Measurements from ENCODE around the gene ST6GALNAC3. TPM values are rescaled to one million over a fixed set of nuclear protein-coding genes. Genes with fewer than 3 reads are reported as not detected.

Gene ST6GALNAC3
- total RNA-seq, 1 donor from 2014 or later, result 11.0 TPM

GRCh38 chr1:76224752-76225151, 150.2 kb downstream of the ST6GALNAC3 start:
- H3K4me3 Mint-ChIP-seq (ENCODE audit: low read depth), result no peak overlapping the region
- peaks cover 4% of the 10 kb centered on the region for H3K4me1 Mint-ChIP-seq (ENCODE audit: low read depth)
- no peak for DNase-seq (ENCODE audit: low spot score, unreplicated experiment)
- H3K36me3 Mint-ChIP-seq (ENCODE audit: insufficient read depth), result no peaks in the 10 kb centered on the region
- no peak overlapping the region for H3K27ac Mint-ChIP-seq
- no peaks in the 10 kb centered on the region for H3K27me3 Mint-ChIP-seq
- H3K9me3 Mint-ChIP-seq (ENCODE audit: low read depth), result no peaks in the 10 kb centered on the region
- TF ChIP-seq, protein P1, sequence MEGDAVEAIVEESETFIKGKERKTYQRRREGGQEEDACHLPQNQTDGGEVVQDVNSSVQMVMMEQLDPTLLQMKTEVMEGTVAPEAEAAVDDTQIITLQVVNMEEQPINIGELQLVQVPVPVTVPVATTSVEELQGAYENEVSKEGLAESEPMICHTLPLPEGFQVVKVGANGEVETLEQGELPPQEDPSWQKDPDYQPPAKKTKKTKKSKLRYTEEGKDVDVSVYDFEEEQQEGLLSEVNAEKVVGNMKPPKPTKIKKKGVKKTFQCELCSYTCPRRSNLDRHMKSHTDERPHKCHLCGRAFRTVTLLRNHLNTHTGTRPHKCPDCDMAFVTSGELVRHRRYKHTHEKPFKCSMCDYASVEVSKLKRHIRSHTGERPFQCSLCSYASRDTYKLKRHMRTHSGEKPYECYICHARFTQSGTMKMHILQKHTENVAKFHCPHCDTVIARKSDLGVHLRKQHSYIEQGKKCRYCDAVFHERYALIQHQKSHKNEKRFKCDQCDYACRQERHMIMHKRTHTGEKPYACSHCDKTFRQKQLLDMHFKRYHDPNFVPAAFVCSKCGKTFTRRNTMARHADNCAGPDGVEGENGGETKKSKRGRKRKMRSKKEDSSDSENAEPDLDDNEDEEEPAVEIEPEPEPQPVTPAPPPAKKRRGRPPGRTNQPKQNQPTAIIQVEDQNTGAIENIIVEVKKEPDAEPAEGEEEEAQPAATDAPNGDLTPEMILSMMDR (IDR thresholded peaks at IDR 0.05; ENCODE audit: unreplicated experiment), result no peak

- Mint-ChIP-seq H3K9me3 (ENCODE audit: low read depth) (no peaks in the 10 kb centered on the region), H3K27ac (no peak overlapping the region), H3K36me3 (ENCODE audit: insufficient read depth) (no peaks in the 10 kb centered on the region), H3K4me3 (ENCODE audit: low read depth) (no peak overlapping the region), H3K27me3 (no peaks in the 10 kb centered on the region), H3K4me1 (ENCODE audit: low read depth) (peaks cover 4% of the 10 kb centered on the region)
- DNase-seq (ENCODE audit: low spot score, unreplicated experiment), result no peak
- TF ChIP-seq, protein P1 (IDR thresholded peaks at IDR 0.05; ENCODE audit: unreplicated experiment), result no peak
Measured at GRCh38 chr1:76225526-76225925, 151.0 kb downstream of the ST6GALNAC3 start.

DNA sequence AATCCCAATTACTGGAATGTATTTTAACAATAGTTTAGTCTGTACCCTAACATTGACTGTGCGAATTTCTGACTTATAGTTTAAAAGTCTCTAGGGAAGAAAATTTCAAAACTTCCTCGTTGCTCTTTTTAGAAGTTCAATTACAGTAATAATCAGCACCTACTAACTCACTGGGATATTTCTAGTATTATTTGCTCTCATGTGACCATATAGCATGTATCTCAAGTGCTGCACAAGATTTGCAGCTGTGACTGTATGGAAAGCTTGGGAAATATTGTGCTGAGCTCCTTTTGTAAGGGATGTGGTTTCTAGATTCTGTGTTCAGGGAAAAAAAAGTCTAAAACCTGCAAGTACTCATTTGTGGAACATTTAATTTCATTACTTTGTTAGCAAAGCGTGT, 153.1 kb downstream of the ST6GALNAC3 start:
- TF ChIP-seq, protein P1 (IDR thresholded peaks at IDR 0.05; ENCODE audit: unreplicated experiment), result no peak
- no peaks in the 10 kb centered on the region for H3K36me3 Mint-ChIP-seq (ENCODE audit: insufficient read depth)
- no peaks in the 10 kb centered on the region for H3K9me3 Mint-ChIP-seq (ENCODE audit: low read depth)
- H3K27me3 Mint-ChIP-seq, result no peaks in the 10 kb centered on the region
- no peak overlapping the region for H3K27ac Mint-ChIP-seq
- no peak for DNase-seq (ENCODE audit: low spot score, unreplicated experiment)
- H3K4me1 Mint-ChIP-seq (ENCODE audit: low read depth), result peaks cover 4% of the 10 kb centered on the region
- H3K4me3 Mint-ChIP-seq (ENCODE audit: low read depth), result no peak overlapping the region

- DNase-seq (ENCODE audit: low spot score, unreplicated experiment), result no peak
Measured at GRCh38 chr1:76229279-76230005, 154.9 kb downstream of the ST6GALNAC3 start.

DNA sequence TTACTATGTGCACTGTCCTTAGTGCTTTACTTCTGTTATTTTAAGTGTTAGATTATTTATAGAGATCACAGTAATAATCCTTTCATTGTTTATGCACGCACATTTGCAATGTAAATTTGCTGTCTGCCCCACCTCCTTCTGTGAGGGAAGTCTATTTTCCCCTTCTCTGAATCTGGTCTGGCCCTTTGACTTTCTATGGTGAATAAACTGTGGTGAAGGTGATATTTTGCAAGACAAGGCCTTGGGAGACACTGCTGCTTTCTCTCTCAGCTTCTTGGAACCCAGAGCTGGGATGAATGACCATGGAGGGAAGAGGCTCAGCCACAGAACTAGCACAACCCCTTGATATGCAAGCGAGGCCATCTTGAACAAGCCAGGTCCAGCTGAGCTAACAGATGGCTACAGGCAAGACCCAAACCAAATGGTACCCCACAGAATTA, 156.3 kb downstream of the ST6GALNAC3 start:
- H3K27ac Mint-ChIP-seq, result no peak overlapping the region
- peaks cover 4% of the 10 kb centered on the region for H3K4me1 Mint-ChIP-seq (ENCODE audit: low read depth)
- H3K36me3 Mint-ChIP-seq (ENCODE audit: insufficient read depth), result no peaks in the 10 kb centered on the region
- no peaks in the 10 kb centered on the region for H3K27me3 Mint-ChIP-seq
- DNase-seq (ENCODE audit: low spot score, unreplicated experiment), result no peak
- TF ChIP-seq, protein P1 (IDR thresholded peaks at IDR 0.05; ENCODE audit: unreplicated experiment), result no peak
- no peaks in the 10 kb centered on the region for H3K9me3 Mint-ChIP-seq (ENCODE audit: low read depth)
- H3K4me3 Mint-ChIP-seq (ENCODE audit: low read depth), result no peak overlapping the region

More at GRCh38 chr1:76229279-76230005, 154.9 kb downstream of the ST6GALNAC3 start:
- Mint-ChIP-seq H3K4me3 (ENCODE audit: low read depth) (no peak overlapping the region), H3K4me1 (ENCODE audit: low read depth) (peaks cover 4% of the 10 kb centered on the region), H3K36me3 (ENCODE audit: insufficient read depth) (no peaks in the 10 kb centered on the region), H3K27me3 (no peaks in the 10 kb centered on the region), H3K9me3 (ENCODE audit: low read depth) (no peaks in the 10 kb centered on the region), H3K27ac (peak overlapping the region; percentile 80)
- TF ChIP-seq, protein P1 (IDR thresholded peaks at IDR 0.05; ENCODE audit: unreplicated experiment), result no peak
